Mesenteric fat pad (tissue), 1 donor: ENCODE data around the gene SPDYE2B. TPM values are rescaled to one million over a fixed set of nuclear protein-coding genes. Genes with fewer than 3 reads are reported as not detected.
"Not testable (repeated sequence)": the region's sequence is repeated elsewhere in the genome, so short reads cannot be mapped to it uniquely, and the experiment has no call there.

Source experiments
- DNase-seq: peaks from one replicate; pipeline ENCODE4 v3.0.0-alpha.2; 2020; ENCODE audit warnings: low spot score
- total RNA-seq: library from RNA; stranded (reverse); fragmentation: NEBNext Ultra II Directional; extraction: Animal tissue kit (Norgen Biotek cat#: 25700); gene quantifications from one replicate; pipeline ENCODE4 v1.2.1, GENCODE V29; 2021
- donor health status: DM: yes; HTN: yes; CAD: no.

Gene SPDYE2B
- total RNA-seq, 1 donor from 2014 or later = not detected

DNA sequence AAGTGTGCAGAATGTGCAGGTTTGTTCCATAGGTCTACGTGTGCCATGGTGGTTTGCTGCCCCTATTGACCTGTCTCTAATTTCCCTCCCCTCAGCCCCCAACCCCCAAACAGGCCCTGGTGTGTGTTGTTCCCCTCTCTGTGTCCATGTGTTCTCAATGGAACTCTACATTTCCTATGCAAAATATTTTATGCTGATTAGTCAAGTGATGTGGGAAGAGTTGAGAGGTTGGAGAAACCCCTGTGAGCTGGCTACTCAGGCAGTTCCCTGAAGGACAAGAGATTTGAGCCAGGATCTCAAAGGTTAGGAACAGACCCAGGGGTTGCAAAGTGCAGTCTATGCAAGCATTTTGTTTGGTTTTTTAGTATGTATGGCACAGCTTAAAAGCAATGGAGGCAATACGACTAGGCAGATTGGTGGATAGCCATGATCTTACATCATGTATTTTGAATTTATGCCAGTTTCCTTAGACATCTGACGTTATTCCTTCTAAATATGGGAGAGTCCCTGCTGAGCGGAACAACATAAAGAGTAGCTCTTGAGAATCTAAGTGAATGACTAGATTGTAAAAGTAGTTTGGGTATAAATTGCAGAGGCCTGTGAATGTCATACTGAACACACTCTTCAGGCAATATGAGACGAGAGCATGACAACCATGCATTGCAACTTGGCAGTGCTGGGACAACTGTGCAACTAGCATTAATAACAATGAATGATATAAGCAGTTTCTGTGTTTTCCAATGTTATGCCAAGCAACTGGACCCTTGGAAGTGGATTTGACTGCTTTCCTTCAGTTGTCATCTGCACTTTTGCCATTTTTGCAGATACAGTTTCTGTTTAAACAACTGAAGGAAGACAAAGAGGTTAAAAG is 47.8 kb downstream of the SPDYE2B start:
- DNase-seq = not testable (repeated sequence)

DNA sequence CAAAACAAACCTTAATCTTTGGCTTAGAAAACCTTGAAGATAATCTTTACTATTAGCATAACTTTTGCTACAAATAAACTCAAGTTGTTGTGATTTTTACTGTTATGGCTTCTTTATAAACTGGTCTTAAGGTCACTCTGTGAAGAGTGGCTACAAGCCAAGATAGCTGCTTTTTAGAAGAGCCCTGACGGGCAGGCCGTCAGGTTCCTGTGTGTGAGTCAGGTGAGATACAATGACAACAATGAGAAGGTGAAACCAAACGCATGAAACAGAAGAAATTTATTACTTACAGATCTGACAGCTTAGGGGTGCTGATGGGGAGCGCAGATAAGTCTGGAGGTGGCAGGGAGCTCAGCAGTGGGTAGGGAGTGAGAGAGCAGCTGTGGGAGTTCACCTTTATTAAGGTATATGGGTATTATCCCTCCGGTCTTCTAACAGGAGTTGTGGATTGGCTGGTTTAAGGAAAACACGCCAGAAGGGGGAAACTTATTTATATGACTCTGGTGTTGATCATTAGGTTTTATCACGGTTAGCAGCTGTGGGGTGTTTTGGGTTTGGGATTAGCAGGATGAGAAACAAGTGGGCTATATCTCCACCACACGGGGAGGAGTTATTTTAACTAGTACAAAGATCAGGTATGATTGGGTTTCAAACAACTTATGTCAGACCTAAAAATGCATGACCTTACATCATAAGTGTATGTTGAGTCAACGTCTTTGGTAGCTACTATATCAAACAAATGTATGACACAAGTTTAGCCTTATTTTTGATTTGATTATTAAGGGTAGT is 49.0 kb downstream of the SPDYE2B start:
- not testable (repeated sequence) for DNase-seq

Other genes starting within 250 kb of the SPDYE2B start
- gene ORAI2, start 216.7 kb upstream of the SPDYE2B start, total RNA-seq = 33.7 TPM
- 7.0 TPM for gene ALKBH4, start 185.5 kb upstream of the SPDYE2B start, total RNA-seq
- 14.8 TPM for gene LRWD1, start 185.3 kb upstream of the SPDYE2B start, total RNA-seq
- gene POLR2J, start 171.4 kb upstream of the SPDYE2B start, total RNA-seq = 43.6 TPM
- 16.3 TPM for gene RASA4B, start 132.5 kb upstream of the SPDYE2B start, total RNA-seq
- gene UPK3BL2, start 106.6 kb upstream of the SPDYE2B start, total RNA-seq = 9.9 TPM
- not detected for gene SPDYE2, start 99.1 kb upstream of the SPDYE2B start, total RNA-seq
- 23.5 TPM for gene POLR2J3, start 77.7 kb upstream of the SPDYE2B start, total RNA-seq
- 52.4 TPM for gene RASA4, start 33.6 kb upstream of the SPDYE2B start, total RNA-seq
- gene UPK3BL1, start 7.5 kb upstream of the SPDYE2B start, total RNA-seq = 15.7 TPM
- 7.1 TPM for gene POLR2J2, start 21.3 kb downstream of the SPDYE2B start, total RNA-seq
- gene FAM185A, start 98.7 kb downstream of the SPDYE2B start, total RNA-seq = 4.1 TPM